ENCODE results near the gene OTUB1. TPM values are rescaled to one million over a fixed set of nuclear protein-coding genes. Genes with fewer than 3 reads are reported as not detected.

OTUB1 gene
- total RNA-seq, 1 experiment from 2014 or later = 136 TPM

- ChIA-PET POLR2A (ENCODE audit: low non-redundant PET) (no interaction called here), CTCF (interaction anchor here (0.6 kb wide), 1 partner anchor 29 kb away, joined by 4 read pairs; no protein-coding TSS in a partner anchor)
- TF ChIP-seq, protein P1, sequence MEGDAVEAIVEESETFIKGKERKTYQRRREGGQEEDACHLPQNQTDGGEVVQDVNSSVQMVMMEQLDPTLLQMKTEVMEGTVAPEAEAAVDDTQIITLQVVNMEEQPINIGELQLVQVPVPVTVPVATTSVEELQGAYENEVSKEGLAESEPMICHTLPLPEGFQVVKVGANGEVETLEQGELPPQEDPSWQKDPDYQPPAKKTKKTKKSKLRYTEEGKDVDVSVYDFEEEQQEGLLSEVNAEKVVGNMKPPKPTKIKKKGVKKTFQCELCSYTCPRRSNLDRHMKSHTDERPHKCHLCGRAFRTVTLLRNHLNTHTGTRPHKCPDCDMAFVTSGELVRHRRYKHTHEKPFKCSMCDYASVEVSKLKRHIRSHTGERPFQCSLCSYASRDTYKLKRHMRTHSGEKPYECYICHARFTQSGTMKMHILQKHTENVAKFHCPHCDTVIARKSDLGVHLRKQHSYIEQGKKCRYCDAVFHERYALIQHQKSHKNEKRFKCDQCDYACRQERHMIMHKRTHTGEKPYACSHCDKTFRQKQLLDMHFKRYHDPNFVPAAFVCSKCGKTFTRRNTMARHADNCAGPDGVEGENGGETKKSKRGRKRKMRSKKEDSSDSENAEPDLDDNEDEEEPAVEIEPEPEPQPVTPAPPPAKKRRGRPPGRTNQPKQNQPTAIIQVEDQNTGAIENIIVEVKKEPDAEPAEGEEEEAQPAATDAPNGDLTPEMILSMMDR (conservative IDR thresholded peaks at IDR 0.05; ENCODE audit: low read depth, low read length) = no peak
- TF ChIP-seq EZH2 (IDR thresholded peaks at IDR 0.05; ENCODE audit: borderline replicate concordance, low read depth, low read length, poor library complexity, severe bottlenecking) = no peak
- H3K4me3 ChIP-seq (ENCODE audit: low read depth, low read length, poor library complexity, severe bottlenecking) = no peak overlapping the region
- H3K9me3 ChIP-seq (ENCODE audit: low read depth, low read length, poor library complexity, severe bottlenecking) = no peaks in the 10 kb centered on the region
- H3K27ac ChIP-seq (ENCODE audit: low read depth, low read length, poor library complexity, severe bottlenecking) = no peak overlapping the region
- intact Hi-C loops (cut with micrococcal nuclease; ENCODE audit: unreplicated experiment) = no loop called here
- peaks cover 3% of the 10 kb centered on the region for H3K27me3 ChIP-seq (replicated peaks; ENCODE audit: insufficient read depth, low read depth, low read length, poor library complexity)
- H3K4me1 ChIP-seq (ENCODE audit: insufficient read depth, low read length, poor library complexity, severe bottlenecking) = peaks cover 14% of the 10 kb centered on the region
- DNase-seq (ENCODE audit: low spot score) = no peak
- no peaks in the 10 kb centered on the region for H3K36me3 ChIP-seq (ENCODE audit: insufficient read depth, low read length, poor library complexity, severe bottlenecking)
- BruUV-seq (replicated peaks) = no TSS peak
Measured at GRCh38 chr11:64029773-64030172, 43.5 kb downstream of the OTUB1 start.

DNA sequence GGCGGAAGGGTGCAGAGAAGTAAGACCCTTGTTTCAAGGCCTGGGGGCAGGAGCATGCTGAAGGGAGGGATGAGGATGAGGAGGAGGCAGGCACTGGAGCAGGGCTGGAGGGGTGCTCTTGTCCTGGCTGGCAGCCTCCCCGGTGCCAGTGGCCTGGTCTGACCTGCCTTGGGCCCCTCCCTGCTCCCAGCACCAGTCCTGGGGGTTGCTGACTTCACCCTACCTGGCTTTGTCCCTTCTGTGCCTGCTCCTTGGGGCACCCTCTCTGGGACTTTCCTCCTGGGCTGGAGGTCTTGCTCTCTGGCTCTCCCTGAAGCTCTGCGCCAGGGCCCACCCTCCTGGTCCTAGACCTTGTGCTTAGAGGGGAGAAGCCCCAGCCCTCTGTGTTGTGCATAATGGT is 44.8 kb downstream of the OTUB1 start:
- Histone ChIP-seq H3K4me3 (ENCODE audit: low read depth, low read length, poor library complexity, severe bottlenecking) (no peak overlapping the region), H3K9me3 (ENCODE audit: low read depth, low read length, poor library complexity, severe bottlenecking) (no peaks in the 10 kb centered on the region), H3K4me1 (ENCODE audit: insufficient read depth, low read length, poor library complexity, severe bottlenecking) (peaks cover 19% of the 10 kb centered on the region), H3K27ac (ENCODE audit: low read depth, low read length, poor library complexity, severe bottlenecking) (no peak overlapping the region), H3K27me3 (replicated peaks; ENCODE audit: insufficient read depth, low read depth, low read length, poor library complexity) (peaks cover 10% of the 10 kb centered on the region), H3K36me3 (ENCODE audit: insufficient read depth, low read length, poor library complexity, severe bottlenecking) (no peaks in the 10 kb centered on the region)
- POLR2A ChIA-PET (ENCODE audit: low non-redundant PET) = no interaction called here
- DNase-seq (ENCODE audit: low spot score) = no peak
- intact Hi-C loops (cut with micrococcal nuclease; ENCODE audit: unreplicated experiment) = no loop called here
- TF ChIP-seq, protein P1 (conservative IDR thresholded peaks at IDR 0.05; ENCODE audit: low read depth, low read length) = no peak
- TF ChIP-seq EZH2 (IDR thresholded peaks at IDR 0.05; ENCODE audit: borderline replicate concordance, low read depth, low read length, poor library complexity, severe bottlenecking) = no peak
- BruUV-seq (replicated peaks) = no TSS peak
- CTCF ChIA-PET = interaction anchor here (0.7 kb wide), 1 partner anchor 196 kb away, joined by 7 read pairs; no protein-coding TSS in a partner anchor

GRCh38 chr11:64032050-64032449 is 45.8 kb downstream of the OTUB1 start:
- Histone ChIP-seq H3K27me3 (replicated peaks; ENCODE audit: insufficient read depth, low read depth, low read length, poor library complexity) (peaks cover 14% of the 10 kb centered on the region), H3K4me1 (ENCODE audit: insufficient read depth, low read length, poor library complexity, severe bottlenecking) (peaks cover 27% of the 10 kb centered on the region), H3K27ac (ENCODE audit: low read depth, low read length, poor library complexity, severe bottlenecking) (no peak overlapping the region), H3K9me3 (ENCODE audit: low read depth, low read length, poor library complexity, severe bottlenecking) (no peaks in the 10 kb centered on the region), H3K4me3 (ENCODE audit: low read depth, low read length, poor library complexity, severe bottlenecking) (no peak overlapping the region), H3K36me3 (ENCODE audit: insufficient read depth, low read length, poor library complexity, severe bottlenecking) (no peaks in the 10 kb centered on the region)
- no TSS peak for BruUV-seq (replicated peaks)
- ChIA-PET POLR2A (ENCODE audit: low non-redundant PET) (no interaction called here), CTCF (no interaction called here)
- TF ChIP-seq, protein P1 (conservative IDR thresholded peaks at IDR 0.05; ENCODE audit: low read depth, low read length) = no peak
- no peak for TF ChIP-seq EZH2 (IDR thresholded peaks at IDR 0.05; ENCODE audit: borderline replicate concordance, low read depth, low read length, poor library complexity, severe bottlenecking)
- DNase-seq (ENCODE audit: low spot score) = no peak
- intact Hi-C loops (cut with micrococcal nuclease; ENCODE audit: unreplicated experiment) = no loop called here

All from A673 (cell line).